WI38 (cell line): ENCODE data around the gene ARHGAP26.

Experiments
- H3K4me3 ChIP-seq: 2 replicates; pipeline ENCODE4 v1.5.1; 2011; ENCODE audit warnings: low read depth, mild to moderate bottlenecking, control low read depth, low read length
- CTCF ChIP-seq: IDR thresholded peaks from 2 replicates; pipeline ENCODE4 v1.5.1; 2012; ENCODE audit warnings: low read depth, mild to moderate bottlenecking, control low read depth, low read length

ARHGAP26 gene

GRCh38 chr5:142807372-142807911 is 37.3 kb downstream of the ARHGAP26 start:
- no peak overlapping the region for H3K4me3 ChIP-seq
- TF ChIP-seq CTCF, result no peak

GRCh38 chr5:142808878-142809598 is 38.9 kb downstream of the ARHGAP26 start:
- no peak for TF ChIP-seq CTCF
- H3K4me3 ChIP-seq, result no peak overlapping the region

GRCh38 chr5:142810081-142810480 is 39.9 kb downstream of the ARHGAP26 start:
- TF ChIP-seq CTCF, result no peak
- H3K4me3 ChIP-seq, result no peak overlapping the region

- TF ChIP-seq CTCF, result no peak
- H3K4me3 ChIP-seq, result no peak overlapping the region
These were observed 40.6 kb downstream of the ARHGAP26 start for GRCh38 chr5:142810743-142811290.

GRCh38 chr5:142811866-142812557 is 41.8 kb downstream of the ARHGAP26 start:
- no peak for TF ChIP-seq CTCF

GRCh38 chr5:142813220-142813619 is 43.0 kb downstream of the ARHGAP26 start:
- no peak for TF ChIP-seq CTCF
- no peak overlapping the region for H3K4me3 ChIP-seq

More at GRCh38 chr5:142811866-142812557, 41.8 kb downstream of the ARHGAP26 start:
- H3K4me3 ChIP-seq, result no peak overlapping the region

GRCh38 chr5:142814122-142814521 is 43.9 kb downstream of the ARHGAP26 start:
- TF ChIP-seq CTCF, result no peak

More at GRCh38 chr5:142814122-142814521, 43.9 kb downstream of the ARHGAP26 start:
- H3K4me3 ChIP-seq, result no peak overlapping the region
